Measurements from ENCODE around the gene GALNT15.

Gene GALNT15, protein sequence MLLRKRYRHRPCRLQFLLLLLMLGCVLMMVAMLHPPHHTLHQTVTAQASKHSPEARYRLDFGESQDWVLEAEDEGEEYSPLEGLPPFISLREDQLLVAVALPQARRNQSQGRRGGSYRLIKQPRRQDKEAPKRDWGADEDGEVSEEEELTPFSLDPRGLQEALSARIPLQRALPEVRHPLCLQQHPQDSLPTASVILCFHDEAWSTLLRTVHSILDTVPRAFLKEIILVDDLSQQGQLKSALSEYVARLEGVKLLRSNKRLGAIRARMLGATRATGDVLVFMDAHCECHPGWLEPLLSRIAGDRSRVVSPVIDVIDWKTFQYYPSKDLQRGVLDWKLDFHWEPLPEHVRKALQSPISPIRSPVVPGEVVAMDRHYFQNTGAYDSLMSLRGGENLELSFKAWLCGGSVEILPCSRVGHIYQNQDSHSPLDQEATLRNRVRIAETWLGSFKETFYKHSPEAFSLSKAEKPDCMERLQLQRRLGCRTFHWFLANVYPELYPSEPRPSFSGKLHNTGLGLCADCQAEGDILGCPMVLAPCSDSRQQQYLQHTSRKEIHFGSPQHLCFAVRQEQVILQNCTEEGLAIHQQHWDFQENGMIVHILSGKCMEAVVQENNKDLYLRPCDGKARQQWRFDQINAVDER

DNA sequence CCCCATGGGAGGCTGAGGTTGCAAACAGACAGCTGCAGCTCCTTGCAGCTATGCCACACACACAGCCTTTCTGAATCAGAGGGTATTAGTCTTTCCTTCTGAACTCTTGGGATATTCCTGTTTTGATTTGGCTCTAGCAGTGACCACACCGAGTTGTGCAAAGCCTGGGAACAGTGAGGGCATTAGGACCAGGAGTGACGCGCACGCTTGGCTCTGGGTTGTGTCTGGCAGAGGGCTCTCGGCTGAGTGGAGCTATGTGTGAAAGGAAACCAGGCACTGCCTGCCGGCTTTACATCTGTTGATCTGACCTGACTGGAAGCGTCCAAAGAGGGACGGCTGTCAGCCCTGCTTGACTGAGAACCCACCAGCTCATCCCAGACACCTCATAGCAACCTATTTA lies at the start of gene GALNT15:
Gene GALNT15 (plus strand): TSS at position 292 of the 400 bp plus-strand sequence. CDS start 472 bp downstream, outside the sequence.
- in situ Hi-C loops (cut with MboI; ENCODE audit: low sequenced_read_pairs): no loop called here
- H3K4me3 ChIP-seq: no peak within 1 kb of the TSS
- H3K4me1 ChIP-seq: no peaks in the 10 kb centered on the region

DNA sequence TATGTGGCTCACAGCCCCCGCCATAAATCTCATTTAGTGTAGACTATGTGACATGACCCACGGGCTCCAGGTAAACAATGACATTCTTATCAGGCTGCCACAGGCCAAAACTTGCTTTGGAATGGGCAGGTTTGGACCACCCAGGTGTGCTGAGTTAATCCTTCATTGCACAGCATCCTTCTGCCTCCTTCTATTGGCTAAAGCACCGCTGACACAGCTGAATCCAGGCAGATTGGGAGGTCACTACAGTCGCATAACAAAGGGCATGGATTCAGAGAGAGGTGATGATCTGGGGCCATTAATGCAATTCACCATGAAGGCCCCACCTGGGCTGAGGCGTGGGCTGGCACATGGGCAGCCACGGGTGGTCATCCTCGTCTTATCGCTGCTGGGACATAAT lies 47.8 kb upstream of the GALNT15 start:
- in situ Hi-C loops (cut with MboI; ENCODE audit: low sequenced_read_pairs): no loop called here
- DNase-seq (ENCODE audit: low spot score in 2 of 2): no peak
- Histone ChIP-seq H3K27me3 (ENCODE audit: low read depth) (no peaks in the 10 kb centered on the region), H3K9me3 (no peaks in the 10 kb centered on the region), H3K4me3 (no peak overlapping the region), H3K36me3 (replicated peaks) (no peaks in the 10 kb centered on the region), H3K4me1 (no peaks in the 10 kb centered on the region)

More for the DNA sequence above, at the start of gene GALNT15:
- H3K27me3 ChIP-seq (ENCODE audit: low read depth): peaks cover 21% of the 10 kb centered on the region
- H3K36me3 ChIP-seq (replicated peaks): no peaks in the 10 kb centered on the region
- DNase-seq (ENCODE audit: low spot score in 2 of 2): no peak
- H3K9me3 ChIP-seq: no peaks in the 10 kb centered on the region

DNA sequence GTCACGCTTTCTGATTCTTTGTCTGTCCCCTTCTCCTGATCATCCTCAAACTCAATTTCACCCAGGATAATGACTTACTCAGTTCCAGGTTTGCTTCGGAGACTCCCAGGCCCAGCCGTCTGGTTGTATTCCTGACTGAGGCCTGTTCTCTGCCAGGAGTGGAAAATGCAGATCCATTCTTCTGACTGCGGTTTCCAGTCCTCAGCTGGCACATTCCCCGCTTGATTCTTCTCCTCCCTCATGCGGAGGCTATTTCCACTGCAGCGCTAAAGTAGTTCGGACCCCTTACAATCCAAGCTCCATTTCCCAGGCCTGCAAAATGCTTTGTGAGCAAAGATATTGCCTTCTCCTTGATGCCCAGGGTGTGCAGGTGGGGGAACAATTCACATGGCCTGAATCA lies 47.2 kb upstream of the GALNT15 start:
- no peaks in the 10 kb centered on the region for H3K27me3 ChIP-seq (ENCODE audit: low read depth)
- H3K4me1 ChIP-seq: no peaks in the 10 kb centered on the region
- H3K9me3 ChIP-seq: no peaks in the 10 kb centered on the region
- in situ Hi-C loops (cut with MboI; ENCODE audit: low sequenced_read_pairs): no loop called here
- DNase-seq (ENCODE audit: low spot score in 2 of 2): no peak
- H3K4me3 ChIP-seq: no peak overlapping the region
- H3K36me3 ChIP-seq (replicated peaks): no peaks in the 10 kb centered on the region

DNA sequence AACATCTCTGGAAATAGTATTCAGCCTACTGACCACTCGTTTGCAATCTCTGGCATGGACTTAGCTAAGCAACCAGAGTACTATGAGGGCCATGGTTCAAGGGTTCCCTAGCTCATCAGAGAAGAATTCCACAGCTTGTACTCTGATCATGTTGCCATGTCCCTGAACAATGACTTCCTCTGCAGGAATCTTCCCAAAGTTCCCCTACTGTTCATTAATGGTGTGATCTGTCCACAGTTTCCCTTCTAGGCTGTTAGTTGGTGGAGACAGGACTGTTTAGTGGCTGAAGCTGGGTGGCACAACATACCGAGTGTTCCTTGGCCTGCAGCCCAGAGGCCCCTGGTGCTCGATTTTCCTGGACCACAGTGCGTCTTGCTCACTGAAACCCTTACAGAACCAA lies 44.4 kb upstream of the GALNT15 start:
- Histone ChIP-seq H3K36me3 (replicated peaks) (no peaks in the 10 kb centered on the region), H3K4me1 (no peaks in the 10 kb centered on the region), H3K4me3 (no peak overlapping the region), H3K27me3 (ENCODE audit: low read depth) (no peaks in the 10 kb centered on the region), H3K9me3 (no peaks in the 10 kb centered on the region)
- in situ Hi-C loops (cut with MboI; ENCODE audit: low sequenced_read_pairs): no loop called here
- no peak for DNase-seq (ENCODE audit: low spot score in 2 of 2)

DNA sequence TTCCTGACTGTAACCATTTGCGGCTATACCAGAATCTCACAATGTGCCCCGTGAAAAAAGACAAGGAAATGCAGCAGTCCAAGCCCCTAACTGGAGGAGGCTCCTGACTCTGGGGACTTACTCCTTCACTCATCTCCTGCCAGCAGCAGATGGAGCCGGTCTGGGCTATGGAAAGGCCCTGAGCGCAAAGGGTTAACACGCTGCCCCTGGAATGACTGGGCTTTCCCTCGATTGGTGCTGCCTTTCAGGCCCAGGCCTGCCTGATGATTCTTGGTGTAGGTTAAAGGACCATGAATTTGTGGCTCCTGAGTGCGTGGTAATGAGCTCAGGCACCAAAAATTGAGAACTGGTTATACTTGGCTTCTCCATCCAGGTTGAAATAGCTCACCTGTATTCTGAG lies 42.3 kb upstream of the GALNT15 start:
- DNase-seq (ENCODE audit: low spot score in 2 of 2): no peak
- in situ Hi-C loops (cut with MboI; ENCODE audit: low sequenced_read_pairs): no loop called here

DNA sequence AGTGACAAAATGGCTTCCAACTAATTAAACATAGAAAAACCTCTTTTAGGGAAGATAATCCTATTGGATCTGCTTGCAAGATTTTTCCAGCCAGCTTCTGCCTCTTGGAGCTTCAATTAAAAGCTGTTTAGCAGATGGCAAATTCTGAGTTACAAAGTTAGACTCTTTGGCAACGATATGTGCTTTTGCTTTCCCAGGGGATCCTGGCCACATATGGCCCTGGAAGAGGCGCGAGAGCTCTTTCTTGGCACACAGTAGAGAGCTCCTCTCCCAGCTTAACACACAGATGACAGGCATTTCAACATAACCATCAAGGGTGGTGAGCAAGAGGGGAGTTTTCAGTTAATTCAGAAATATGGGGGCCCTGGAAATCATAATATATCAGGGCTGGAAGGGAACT lies 41.6 kb upstream of the GALNT15 start:
- no peak for DNase-seq (ENCODE audit: low spot score in 2 of 2)
- in situ Hi-C loops (cut with MboI; ENCODE audit: low sequenced_read_pairs): no loop called here
- Histone ChIP-seq H3K27me3 (ENCODE audit: low read depth) (no peaks in the 10 kb centered on the region), H3K9me3 (no peaks in the 10 kb centered on the region), H3K4me3 (no peak overlapping the region), H3K36me3 (replicated peaks) (no peaks in the 10 kb centered on the region), H3K4me1 (no peaks in the 10 kb centered on the region)

More for the DNA sequence above, 42.3 kb upstream of the GALNT15 start:
- no peaks in the 10 kb centered on the region for H3K36me3 ChIP-seq (replicated peaks)
- no peaks in the 10 kb centered on the region for H3K4me1 ChIP-seq
- no peak overlapping the region for H3K4me3 ChIP-seq
- no peaks in the 10 kb centered on the region for H3K9me3 ChIP-seq
- no peaks in the 10 kb centered on the region for H3K27me3 ChIP-seq (ENCODE audit: low read depth)

DNA sequence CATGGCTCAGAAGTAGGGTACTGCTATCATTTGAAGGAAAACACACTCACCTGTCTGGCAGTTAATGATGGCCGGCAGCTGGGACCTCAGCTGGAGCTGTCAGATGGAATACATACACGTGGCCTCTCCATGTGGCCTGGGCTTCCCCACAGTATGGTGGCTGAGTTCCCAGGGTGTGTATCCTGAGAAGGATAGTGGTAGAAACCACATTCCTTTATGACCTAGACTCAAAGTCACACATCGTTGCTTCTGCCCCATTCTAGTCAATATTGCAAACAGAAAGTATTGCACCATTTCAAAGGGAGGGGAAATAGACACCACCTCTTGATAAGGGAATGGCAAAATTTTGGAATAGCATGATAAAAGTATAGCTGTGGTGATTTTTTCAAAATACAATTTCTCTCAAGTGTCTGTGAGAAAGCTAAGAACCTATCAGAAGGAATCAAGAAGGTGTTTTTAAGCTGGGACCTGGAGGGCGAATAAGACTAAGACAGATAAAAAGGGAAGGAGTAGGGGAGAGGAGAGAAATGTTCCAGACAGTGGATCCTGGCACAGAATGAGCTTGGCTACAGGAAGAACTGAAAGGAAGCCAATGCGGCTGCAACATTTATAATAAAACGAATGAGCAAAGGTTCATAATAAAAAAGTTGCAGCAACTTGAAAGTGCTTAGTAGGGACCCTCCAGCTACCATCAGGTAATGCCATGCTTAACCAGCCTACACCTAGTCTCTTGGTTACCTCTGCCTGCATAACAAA lies 40.1 kb upstream of the GALNT15 start:
- no peaks in the 10 kb centered on the region for H3K4me1 ChIP-seq
- no peaks in the 10 kb centered on the region for H3K27me3 ChIP-seq (ENCODE audit: low read depth)
- H3K9me3 ChIP-seq: no peaks in the 10 kb centered on the region
- H3K36me3 ChIP-seq (replicated peaks): no peaks in the 10 kb centered on the region
- no peak for DNase-seq (ENCODE audit: low spot score in 2 of 2)
- no peak overlapping the region for H3K4me3 ChIP-seq
- in situ Hi-C loops (cut with MboI; ENCODE audit: low sequenced_read_pairs): no loop called here

DNA sequence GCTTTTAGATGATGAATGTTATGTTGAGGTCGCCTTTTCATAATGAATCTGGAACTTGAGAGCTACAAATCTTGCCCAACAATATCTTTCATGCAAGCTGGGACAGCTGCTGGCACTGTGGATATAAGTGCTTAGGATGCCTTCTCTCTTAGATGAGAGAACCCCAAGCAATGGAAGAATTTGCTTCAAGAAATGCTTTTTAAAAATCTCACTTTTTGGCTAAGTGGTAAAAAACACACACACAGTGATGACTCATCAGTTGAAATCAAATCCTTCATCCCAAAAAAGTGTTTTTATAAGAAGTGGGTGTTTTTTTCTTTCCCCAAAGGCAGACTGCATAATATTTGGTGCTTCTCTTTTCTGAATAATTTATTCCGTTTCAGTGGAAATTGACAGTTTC lies 38.4 kb upstream of the GALNT15 start:
- no peak for DNase-seq (ENCODE audit: low spot score in 2 of 2)
- Histone ChIP-seq H3K36me3 (replicated peaks) (no peaks in the 10 kb centered on the region), H3K9me3 (no peaks in the 10 kb centered on the region), H3K4me3 (no peak overlapping the region), H3K27me3 (ENCODE audit: low read depth) (no peaks in the 10 kb centered on the region), H3K4me1 (no peaks in the 10 kb centered on the region)
- in situ Hi-C loops (cut with MboI; ENCODE audit: low sequenced_read_pairs): no loop called here

DNA sequence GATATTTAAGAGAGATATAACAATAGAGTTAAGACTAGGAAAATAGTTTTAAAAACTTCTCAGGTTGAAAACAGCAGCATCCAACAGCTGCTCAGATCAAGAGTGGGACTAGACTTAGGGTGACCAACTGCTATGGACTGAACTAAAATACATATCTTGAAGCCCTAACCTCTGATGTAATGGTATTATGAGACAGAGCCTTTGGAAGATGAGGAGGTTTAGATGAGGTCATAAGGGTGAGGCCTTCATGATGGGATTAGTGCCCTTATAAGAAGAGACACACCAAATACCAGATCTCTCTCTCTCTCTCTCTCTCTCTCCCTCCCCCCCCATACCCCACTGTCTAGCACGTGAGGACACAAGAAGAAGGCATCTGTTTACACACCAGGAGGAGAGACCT lies 37.4 kb upstream of the GALNT15 start:
- no peaks in the 10 kb centered on the region for H3K27me3 ChIP-seq (ENCODE audit: low read depth)
- H3K9me3 ChIP-seq: no peaks in the 10 kb centered on the region
- DNase-seq (ENCODE audit: low spot score in 2 of 2): no peak
- in situ Hi-C loops (cut with MboI; ENCODE audit: low sequenced_read_pairs): no loop called here
- H3K4me3 ChIP-seq: no peak overlapping the region
- no peaks in the 10 kb centered on the region for H3K36me3 ChIP-seq (replicated peaks)
- no peaks in the 10 kb centered on the region for H3K4me1 ChIP-seq

DNA sequence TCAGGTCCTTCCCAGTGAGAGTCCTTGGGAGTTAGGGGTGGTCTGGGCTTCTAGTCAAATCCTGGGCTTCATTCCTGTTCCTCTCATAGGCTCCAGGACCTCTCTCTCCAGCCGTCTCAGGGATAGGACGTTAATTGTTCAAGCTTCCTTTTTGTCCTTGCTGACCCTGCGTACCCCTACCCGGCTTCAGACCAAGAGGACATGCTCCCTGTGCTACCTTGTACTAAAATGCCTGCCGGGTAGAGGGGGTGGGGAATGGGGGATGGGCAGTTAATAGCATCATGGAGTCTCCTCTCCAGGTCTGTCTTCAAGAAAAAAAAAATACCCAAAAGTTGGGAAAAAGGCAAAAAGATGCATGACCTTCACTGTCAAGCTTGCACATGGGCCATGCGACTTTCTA lies 36.5 kb upstream of the GALNT15 start:
- Histone ChIP-seq H3K36me3 (replicated peaks) (no peaks in the 10 kb centered on the region), H3K27me3 (ENCODE audit: low read depth) (no peaks in the 10 kb centered on the region), H3K9me3 (no peaks in the 10 kb centered on the region), H3K4me1 (no peaks in the 10 kb centered on the region), H3K4me3 (no peak overlapping the region)
- no peak for DNase-seq (ENCODE audit: low spot score in 2 of 2)
- in situ Hi-C loops (cut with MboI; ENCODE audit: low sequenced_read_pairs): no loop called here

DNA sequence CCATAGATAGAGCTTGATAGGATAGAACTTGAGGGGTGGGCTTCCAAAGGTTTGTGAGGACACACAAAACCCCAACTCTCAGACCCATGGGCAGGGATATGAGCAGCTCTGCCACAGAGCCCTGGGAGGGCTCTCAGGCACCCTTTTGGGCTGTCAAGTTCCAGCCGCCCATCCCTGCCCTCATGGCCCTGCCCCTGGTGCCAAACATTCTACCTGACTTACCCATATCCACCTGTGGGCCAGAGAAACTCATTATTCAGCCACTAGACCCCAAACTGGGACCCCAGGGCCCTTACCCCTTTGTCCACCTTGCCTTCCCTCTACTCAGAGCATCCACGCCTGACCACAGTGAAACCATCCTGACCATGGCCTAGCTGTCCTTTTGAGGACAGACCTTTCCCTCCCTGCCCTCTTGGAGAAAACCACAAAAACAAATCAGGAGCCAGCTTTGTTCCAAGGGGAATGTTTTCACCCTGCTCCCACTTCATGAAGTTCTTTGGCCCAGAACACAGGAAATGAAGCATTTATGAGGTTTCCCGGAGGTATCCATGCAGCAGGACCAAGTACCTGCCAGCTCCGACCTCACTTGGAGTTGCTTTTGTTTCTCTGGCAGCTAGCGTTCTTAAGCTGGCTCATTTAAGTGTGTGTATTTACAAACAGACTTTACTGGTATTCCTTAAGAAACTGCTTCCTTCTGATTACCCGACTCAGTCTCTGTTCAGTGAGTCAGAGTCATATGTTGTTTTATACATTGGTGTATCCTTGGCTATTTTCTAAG lies 34.2 kb upstream of the GALNT15 start:
- no peaks in the 10 kb centered on the region for H3K9me3 ChIP-seq
- H3K36me3 ChIP-seq (replicated peaks): no peaks in the 10 kb centered on the region
- H3K4me3 ChIP-seq: no peak overlapping the region
- DNase-seq (ENCODE audit: low spot score in 2 of 2): no peak
- no peaks in the 10 kb centered on the region for H3K4me1 ChIP-seq
- in situ Hi-C loops (cut with MboI; ENCODE audit: low sequenced_read_pairs): no loop called here
- no peaks in the 10 kb centered on the region for H3K27me3 ChIP-seq (ENCODE audit: low read depth)

DNA sequence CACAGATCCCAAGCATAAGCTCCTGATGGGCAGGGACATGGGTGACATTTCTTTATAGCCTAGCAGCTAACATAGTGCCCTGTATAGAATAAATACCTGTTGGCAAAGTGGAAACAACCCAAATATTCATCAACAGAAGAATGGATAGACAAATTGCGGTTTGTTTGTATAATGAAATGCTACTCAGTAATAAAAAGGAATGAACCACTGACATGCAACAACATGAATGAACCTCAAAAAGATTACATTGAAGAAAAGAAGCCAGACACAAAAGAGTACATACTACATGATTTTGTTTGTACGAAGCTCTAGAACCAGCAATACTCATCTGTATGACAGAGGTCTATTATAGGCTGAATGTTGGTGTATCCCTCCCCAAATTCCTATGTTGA lies 33.6 kb upstream of the GALNT15 start:
- H3K9me3 ChIP-seq: no peaks in the 10 kb centered on the region
- no peak overlapping the region for H3K4me3 ChIP-seq
- H3K4me1 ChIP-seq: no peaks in the 10 kb centered on the region
- no peak for DNase-seq (ENCODE audit: low spot score in 2 of 2)
- in situ Hi-C loops (cut with MboI; ENCODE audit: low sequenced_read_pairs): no loop called here
- no peaks in the 10 kb centered on the region for H3K27me3 ChIP-seq (ENCODE audit: low read depth)
- no peaks in the 10 kb centered on the region for H3K36me3 ChIP-seq (replicated peaks)

DNA sequence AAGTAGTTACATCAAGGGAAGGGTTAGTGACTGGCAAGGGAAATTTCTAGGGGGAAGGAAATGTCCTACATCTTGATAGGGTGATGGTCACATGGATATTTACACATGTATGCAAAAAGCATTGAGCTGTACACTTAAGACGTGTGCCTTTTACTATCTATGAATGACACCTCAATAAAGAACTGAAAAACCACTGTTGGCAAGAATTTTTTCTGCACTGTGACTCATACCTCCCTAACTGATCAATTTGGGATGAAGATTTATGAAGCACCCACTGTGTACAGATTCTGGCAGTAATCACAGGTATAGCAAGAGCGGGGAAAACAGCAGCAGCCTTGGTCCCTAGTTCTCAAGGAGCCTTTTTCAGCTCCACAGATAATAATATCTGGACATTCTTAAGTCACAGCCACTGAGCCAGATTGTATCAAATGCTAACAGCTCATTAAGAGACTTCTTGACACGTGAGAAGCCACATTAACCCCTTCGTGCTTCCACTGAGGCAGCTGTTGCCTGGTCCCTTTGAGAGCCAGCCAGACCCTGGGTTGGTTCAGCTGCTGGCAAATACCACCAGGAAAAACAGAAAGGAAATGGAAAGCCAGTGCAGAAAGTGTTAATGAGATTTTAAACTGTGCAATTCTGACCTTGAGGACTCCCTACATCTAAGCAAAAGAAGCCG lies 32.0 kb upstream of the GALNT15 start:
- Histone ChIP-seq H3K4me3 (no peak overlapping the region), H3K27me3 (ENCODE audit: low read depth) (no peaks in the 10 kb centered on the region), H3K4me1 (no peaks in the 10 kb centered on the region), H3K9me3 (no peaks in the 10 kb centered on the region), H3K36me3 (replicated peaks) (no peaks in the 10 kb centered on the region)
- DNase-seq (ENCODE audit: low spot score in 2 of 2): no peak
- in situ Hi-C loops (cut with MboI; ENCODE audit: low sequenced_read_pairs): no loop called here
